Cardiac septum (tissue), 1 donor: ENCODE results near the gene TSHZ3. TPM values are rescaled to one million over a fixed set of nuclear protein-coding genes. Genes with fewer than 3 reads are reported as not detected.

ENCODE experiments used
- DNase-seq: peaks from one replicate; pipeline ENCODE4 v3.0.0-alpha.2; 2020; ENCODE audit warnings: low spot score
- intact Hi-C: fragments of 100-400 bp; cut with DNase I; formaldehyde crosslinking; loops from one replicate; pipeline ENCODE4 v1.14.0; 2022
- long read RNA-seq: library from polyadenylated mRNA; unstranded; transcript quantifications from one replicate; pipeline ENCODE4 v2.0.0, GENCODE V29; 2021
- total RNA-seq: library from RNA; stranded (reverse); fragmentation: NEBNext Ultra II Directional; extraction: Animal tissue kit (Norgen Biotek cat#: 25700); gene quantifications from one replicate; pipeline ENCODE4 v1.2.1, GENCODE V29; 2021
- donor health status: DM: no; HTN: no; CAD: no.

Gene TSHZ3, protein sequence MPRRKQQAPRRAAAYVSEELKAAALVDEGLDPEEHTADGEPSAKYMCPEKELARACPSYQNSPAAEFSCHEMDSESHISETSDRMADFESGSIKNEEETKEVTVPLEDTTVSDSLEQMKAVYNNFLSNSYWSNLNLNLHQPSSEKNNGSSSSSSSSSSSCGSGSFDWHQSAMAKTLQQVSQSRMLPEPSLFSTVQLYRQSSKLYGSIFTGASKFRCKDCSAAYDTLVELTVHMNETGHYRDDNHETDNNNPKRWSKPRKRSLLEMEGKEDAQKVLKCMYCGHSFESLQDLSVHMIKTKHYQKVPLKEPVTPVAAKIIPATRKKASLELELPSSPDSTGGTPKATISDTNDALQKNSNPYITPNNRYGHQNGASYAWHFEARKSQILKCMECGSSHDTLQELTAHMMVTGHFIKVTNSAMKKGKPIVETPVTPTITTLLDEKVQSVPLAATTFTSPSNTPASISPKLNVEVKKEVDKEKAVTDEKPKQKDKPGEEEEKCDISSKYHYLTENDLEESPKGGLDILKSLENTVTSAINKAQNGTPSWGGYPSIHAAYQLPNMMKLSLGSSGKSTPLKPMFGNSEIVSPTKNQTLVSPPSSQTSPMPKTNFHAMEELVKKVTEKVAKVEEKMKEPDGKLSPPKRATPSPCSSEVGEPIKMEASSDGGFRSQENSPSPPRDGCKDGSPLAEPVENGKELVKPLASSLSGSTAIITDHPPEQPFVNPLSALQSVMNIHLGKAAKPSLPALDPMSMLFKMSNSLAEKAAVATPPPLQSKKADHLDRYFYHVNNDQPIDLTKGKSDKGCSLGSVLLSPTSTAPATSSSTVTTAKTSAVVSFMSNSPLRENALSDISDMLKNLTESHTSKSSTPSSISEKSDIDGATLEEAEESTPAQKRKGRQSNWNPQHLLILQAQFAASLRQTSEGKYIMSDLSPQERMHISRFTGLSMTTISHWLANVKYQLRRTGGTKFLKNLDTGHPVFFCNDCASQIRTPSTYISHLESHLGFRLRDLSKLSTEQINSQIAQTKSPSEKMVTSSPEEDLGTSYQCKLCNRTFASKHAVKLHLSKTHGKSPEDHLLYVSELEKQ
- total RNA-seq, result 5.2 TPM
- long read RNA-seq, full-length matches to known transcripts, result 1 of 10 reads
- long read RNA-seq, partial matches to known transcripts, result 0 of 10 reads
- long read RNA-seq, other reads (novel, unspliced or antisense), result 9 of 10 reads

DNA sequence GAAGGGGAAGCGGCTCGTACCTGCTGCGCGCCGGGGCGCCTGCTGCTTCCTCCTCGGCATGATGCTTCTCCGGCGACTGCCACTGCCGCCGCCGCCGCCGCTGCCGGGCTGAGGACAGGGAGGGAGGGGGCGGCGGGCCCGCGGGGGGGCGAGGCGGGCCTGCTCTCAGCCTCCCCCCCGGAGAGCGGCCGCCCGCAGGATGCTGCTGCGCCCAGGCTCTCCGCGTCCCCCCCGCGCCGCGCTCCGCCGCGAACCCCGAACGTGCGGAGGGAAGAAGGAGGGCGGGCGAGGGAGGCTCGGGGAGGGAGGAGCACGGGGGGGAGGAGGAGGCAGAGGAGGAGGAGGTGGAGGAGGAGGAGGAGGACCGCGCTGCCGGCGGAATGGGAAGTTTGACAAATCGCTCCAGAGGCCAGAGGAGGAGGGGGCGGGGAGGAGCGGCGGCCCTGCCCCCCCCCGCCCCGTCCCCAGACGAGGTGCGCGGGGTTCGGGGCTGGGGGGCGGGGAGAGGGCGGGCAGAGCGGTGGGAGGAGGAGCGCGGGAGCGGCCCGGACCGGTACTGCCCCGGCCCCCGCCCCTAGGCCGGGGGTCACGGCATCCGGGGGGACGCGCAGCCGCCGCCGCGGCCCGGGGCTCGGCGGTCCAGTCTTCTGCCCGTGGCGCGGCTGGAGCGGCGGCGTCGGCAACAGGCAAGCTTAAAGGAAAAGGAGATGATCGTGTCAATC is at the start of gene TSHZ3:
TSS of gene TSHZ3 (minus strand) at position 277 of the 722 bp plus-strand sequence. CDS start at position 60, 217 bp downstream.
- DNase-seq, result peak; percentile 89
- intact Hi-C loops, result loop anchor here (2.0 kb wide), 1 partner anchor 33 kb away; no protein-coding TSS in a partner anchor

DNA sequence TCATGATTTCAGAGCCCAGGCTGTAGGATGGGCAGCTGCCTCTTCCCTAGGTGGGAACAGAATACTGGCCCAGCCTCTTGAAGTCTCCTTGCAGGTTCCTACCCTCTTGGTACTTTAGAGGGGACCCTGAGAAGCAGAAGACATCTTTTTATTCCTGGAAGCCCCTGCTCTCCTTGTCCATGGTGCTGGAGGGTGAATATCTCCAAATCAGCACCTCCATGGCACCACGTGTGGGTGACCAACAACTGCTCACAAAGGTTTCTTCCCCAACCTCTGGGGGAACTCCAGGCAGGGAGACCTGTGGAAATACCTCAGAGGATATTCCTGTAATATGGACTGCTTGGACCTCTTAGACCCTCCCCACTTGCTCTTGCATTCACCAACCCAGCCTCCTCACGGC is 48.1 kb upstream of the TSHZ3 start:
- intact Hi-C loops, result no loop called here

DNA sequence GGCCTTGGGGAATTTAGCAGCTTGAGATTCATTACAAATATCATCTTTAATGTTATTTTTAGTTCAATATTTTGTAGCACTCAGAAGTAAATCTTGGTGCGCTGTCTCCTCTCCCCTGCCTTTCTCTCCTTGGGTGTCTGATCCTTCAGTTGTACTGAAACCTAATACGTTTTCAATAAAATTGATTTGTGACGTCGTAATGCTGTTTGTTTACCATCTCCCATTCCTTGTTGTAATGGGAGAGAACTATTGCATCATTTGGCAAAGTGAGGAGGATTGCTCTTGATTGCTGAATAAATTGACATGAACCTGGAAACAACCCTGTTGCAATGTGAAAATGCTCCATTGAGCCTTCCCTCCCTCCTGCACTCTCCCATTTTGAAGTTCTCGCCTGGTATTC is 43.2 kb upstream of the TSHZ3 start:
- intact Hi-C loops, result no loop called here
- no peak for DNase-seq

More for the DNA sequence above, 48.1 kb upstream of the TSHZ3 start:
- no peak for DNase-seq

DNA sequence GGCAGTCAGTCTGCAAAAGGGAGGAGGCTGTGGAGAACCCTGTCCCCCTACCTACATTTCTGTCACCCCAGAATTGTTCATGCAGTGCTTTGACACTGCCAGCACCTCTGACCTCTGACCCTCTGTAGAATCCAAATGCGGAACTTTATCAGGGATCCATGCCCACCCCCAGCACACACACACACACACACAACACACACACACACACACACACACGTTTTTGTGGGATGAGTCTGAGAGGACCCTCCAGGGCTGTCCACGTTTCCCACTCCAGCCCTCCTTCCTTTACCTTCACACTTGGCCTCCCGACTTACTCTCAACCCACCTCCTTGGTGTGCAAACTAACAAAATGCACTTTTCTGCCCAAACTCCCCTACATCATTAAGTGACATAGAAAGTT is 42.3 kb upstream of the TSHZ3 start:
- intact Hi-C loops, result no loop called here
- no peak for DNase-seq

DNA sequence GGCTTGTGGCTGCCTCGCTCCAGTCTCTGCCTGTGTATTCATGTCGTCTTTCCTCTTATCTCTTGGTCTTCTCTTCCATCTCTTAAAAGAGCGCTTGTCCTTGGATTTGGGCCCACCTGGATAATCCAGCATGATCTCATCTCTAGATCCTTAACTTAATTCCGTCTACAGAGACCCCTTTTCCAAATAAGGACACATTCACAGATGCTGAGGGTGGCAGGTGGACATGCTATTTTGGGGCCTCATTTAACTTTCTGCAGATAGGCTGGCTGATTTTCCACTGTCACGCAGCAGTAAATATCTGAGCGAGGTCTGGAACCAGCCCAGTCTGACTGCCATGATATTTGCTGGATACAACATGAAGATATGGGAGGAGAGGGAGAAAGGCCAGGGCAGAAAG is 41.5 kb upstream of the TSHZ3 start:
- intact Hi-C loops, result no loop called here
- no peak for DNase-seq

DNA sequence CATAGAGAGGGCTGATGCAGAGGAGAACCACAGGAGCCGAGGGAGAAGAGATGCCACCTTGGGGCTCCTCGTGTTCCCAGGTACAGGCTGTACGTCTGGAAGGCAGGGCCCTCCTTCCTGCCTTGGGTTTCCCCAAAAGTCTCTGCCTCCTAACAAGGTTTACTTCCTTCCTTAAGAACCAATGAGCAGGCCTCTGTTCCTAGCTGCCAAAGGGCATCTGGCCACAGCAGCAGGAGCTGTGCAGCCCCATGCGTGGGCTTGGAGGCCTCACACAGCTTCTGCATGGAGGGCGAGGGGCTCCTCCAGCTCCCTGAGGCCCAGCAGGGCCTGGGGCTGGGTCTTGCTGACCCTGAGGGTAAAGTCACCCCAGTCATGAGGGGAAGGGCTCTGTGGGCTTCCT is 40.6 kb upstream of the TSHZ3 start:
- intact Hi-C loops, result no loop called here
- DNase-seq, result no peak

DNA sequence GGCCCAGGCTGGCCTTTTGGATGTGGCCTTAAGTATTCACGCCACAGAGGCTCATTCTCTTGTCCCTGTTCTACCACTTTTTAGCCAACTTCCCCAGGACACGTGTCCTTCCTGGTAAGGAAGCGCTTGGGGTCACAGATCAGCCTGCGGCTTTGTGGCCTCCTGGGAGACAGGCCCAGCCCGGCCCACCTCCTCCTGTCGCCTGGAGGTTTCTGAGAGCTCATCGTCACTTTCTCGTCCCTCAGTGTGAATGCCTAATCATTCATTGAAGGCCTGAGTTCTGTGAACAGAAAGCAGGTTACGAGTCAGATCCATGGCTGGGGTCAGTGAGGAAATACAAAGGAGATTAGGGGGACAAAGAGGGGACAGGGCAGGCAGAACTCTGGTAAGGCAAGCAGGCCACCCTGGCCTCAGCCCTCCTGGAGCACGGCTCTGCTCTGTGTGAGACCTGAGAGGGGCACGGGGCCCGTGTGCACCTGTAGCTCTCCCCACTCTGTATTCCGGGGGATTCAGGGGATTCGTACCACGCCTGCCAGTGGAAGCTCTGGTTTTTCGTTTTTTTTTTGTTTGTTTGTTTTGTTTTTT is 38.6 kb upstream of the TSHZ3 start:
- DNase-seq, result no peak
- intact Hi-C loops, result no loop called here

DNA sequence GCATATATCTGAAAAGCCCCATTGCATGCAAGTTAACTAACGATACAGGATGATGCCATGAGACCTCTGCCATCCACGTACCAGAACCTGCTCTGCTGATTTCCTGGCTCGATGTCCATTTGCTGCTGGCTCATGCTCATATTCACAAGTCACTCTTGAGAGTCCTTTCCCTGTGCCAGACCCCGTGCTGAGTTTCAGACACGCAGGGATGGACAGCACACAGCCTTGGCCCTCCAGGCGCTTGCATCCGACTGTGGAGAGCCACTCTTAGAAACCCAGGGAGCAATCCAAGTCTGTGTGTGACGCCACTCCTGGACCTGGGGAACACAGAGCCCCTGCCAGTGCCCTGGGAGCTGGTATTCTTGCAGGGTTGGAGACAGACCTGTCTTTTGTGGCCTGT is 37.6 kb upstream of the TSHZ3 start:
- no peak for DNase-seq
- intact Hi-C loops, result no loop called here

DNA sequence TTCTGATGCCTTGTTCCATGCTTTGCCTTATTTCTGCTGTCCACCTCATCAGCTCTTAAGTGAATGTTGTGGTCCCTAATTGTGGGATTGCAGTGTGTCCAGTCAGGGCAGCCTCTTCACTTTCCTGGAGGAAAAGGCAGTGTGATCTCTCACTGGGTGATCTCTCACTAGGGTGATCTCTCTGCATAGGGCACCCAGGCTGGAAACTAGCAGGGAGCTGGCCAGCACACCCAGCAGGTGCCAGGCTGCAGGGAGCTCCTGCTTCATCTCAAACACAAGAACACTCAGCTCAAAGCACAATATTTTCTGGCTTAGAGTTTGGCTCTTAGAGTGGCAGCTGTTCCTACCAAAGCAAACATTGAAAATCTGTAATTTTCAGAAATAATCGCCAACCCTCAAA is 36.5 kb upstream of the TSHZ3 start:
- DNase-seq, result no peak
- intact Hi-C loops, result no loop called here

DNA sequence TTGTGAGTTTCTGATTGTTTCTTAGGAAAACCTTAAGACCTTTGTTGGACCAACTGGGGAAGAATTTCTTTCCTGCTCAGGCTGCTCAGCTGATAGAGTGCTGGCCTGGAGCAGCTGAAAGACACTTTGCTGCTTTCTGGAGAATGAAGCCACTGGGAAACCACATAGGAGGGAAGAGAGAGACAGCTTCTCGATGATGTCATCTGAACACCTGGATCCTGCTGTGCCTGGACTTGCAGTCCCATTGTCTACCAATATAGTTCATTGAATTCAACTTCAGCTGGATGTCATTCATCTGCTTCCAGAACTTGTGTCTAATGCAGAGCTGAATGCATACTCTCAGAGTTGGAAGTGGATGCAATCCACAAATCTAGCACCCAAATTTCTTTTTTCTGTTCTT is 34.3 kb upstream of the TSHZ3 start:
- DNase-seq, result no peak
- intact Hi-C loops, result no loop called here

DNA sequence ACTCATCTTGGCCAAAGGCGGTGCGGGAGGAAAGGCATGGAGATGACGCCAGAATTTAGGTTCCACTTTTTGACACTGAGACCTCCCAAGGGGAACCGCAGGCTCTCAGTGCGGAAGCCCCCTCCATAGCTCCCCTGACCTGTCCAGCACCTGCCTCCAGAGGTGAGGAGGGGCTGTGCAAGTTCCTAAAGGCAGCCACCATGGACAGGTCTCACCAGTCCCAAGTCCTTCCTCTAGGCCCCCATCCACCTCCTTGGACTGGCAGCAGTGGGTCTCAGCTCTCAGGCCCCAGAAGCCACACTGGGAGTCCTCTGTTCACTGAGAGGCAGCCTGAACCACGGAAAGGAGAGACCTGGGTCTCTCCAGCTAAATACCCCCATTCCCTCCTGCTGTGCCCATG is 31.6 kb upstream of the TSHZ3 start:
- no peak for DNase-seq
- intact Hi-C loops, result no loop called here

DNA sequence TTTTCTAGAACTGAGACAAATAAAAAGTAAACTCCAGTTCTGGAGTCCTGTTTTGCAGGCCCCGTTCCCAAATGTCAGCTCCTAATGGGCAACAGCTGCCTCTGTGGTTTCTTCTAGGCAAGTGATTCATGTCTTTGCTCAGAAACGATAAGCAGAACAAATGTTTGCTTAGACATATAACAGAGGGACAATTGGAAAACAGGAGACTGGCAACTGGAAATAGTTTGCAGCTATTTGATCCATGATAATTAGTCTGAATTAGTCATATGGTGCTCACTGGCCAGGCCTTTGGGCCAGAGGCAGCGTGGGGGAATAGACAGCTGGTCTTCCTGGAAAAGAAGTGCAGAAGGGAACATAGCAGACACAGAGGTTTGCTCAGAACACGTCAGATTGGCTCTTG is 29.2 kb upstream of the TSHZ3 start:
- intact Hi-C loops, result no loop called here
- no peak for DNase-seq

DNA sequence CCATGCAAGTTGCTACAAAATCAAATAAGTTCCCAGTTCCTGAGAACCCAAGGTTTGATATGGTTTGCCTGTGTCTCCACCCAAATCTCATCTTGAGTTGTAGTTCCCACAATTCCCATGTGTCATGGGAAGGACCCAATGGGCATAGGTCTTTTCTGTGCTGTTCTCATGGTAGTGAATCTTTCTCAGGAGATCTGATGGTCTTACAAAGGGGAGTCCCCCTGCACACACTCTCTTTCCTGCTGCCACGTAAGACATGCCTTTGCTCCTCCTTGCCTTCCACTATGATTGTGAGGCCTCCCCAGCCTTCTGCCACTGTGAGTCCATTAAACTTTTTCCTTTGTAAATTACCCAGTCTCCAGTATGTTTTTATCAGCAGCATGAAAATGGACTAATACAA is 28.5 kb upstream of the TSHZ3 start:
- intact Hi-C loops, result no loop called here

DNA sequence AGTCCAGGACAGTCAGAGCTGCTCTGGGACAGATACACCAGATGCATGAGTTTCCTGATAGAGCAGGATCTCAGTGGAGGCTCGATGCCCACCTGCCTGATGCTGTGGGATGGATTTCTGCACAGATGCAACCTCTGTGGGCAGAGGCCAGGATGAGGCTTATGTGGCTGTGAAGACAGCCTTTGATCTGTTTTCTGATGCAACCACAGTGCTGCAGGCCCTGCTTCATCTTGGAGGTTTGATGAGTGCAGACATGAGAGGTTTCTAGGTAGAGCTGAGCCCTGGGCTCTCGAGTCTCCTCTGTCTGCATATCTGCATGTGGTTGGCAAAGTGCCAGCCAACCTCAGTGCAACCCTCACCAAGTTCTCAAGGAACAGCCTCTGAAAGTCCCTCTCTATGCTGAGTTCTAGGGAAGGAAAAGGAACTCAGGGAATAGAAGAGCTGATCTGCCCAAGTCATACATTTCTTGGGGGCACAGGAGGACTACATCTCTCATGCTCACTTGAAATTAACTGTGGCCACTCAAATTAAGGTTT is 23.1 kb upstream of the TSHZ3 start:
- no peak for DNase-seq
- intact Hi-C loops, result no loop called here

More for the DNA sequence above, 28.5 kb upstream of the TSHZ3 start:
- no peak for DNase-seq

DNA sequence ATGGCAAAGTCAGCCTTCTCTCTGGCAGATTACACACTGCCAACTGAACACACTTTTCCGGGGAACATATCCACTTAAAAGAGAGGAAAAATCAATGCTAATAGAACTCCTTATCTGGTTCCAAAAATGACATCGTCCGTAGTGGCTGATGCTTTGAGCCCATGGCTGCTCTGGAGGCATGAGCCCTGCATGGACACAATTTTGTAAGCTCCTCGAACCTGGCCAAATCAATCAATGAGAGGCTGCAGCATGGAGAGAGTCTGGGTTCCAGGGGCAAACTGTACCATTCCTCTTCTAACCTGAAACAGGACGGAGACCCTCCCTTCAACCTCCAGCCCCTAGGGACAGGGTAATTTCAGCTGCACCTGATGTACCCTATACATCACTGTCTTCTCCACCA is 21.0 kb upstream of the TSHZ3 start:
- intact Hi-C loops, result no loop called here
- DNase-seq, result no peak

DNA sequence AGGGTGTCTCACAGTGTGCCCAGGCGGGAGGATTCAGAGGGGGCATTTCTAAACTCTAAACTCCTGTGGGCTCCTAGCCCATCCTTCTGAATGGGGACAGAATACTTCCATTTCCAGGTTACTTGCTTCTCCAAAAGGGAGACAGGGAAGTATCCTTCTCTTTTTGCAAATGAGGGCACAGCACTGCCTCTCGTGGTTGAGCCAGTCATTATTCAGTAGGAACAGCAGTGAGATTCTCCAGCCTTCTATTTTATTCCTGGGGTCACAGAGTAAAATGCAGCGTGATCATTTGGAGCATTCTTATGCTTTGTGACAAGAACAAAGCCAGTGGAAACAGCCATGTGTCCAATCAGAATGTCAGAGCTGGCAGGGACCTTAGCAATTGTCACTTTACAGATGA is 15.7 kb upstream of the TSHZ3 start:
- intact Hi-C loops, result no loop called here
- no peak for DNase-seq

DNA sequence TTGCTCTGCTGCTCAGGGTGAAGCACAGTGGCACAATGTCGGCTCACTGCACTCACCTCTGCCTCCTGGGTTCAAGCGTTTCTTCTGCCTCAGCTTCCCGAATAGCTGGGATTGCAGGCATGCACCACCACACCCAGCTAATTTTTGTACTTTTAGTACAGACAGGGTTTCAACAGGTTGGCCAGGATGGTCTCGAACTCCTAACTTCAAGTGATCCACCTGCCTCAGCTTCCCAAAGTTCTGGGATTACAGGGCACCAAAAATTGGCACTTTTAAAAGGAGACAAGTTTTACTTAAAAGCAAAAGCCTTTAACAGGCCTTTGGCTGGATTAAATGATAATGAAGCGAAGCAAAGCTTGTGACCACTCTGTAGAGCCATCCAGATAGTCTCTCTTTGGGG is 12.5 kb upstream of the TSHZ3 start:
- intact Hi-C loops, result no loop called here

DNA sequence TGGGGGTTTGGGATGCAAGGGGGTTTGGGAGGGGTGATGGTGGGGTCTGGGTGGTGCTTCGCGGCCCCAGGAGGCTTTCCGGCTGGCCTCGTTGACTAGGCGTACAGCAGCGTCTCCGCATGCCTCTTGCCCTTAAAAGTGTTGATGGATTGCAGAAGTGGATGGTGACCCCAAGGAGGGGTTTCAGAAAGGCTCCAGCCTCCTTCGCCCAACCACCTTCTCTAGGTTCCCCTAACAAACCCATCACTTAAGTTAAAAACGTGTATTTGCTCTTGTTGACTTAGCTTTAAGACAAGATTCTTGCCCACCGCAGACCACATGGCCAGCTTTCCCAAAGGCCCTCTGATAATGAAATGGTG is 8.1 kb upstream of the TSHZ3 start:
- no peak for DNase-seq
- intact Hi-C loops, result loop anchor here (10.0 kb wide), 1 partner anchor 672 kb away; no protein-coding TSS in a partner anchor

More for the DNA sequence above, 12.5 kb upstream of the TSHZ3 start:
- no peak for DNase-seq
